HG03103 (cell line): ENCODE results near the gene UBE2K.
"Not testable (repeated sequence)": the region's sequence is repeated elsewhere in the genome, so short reads cannot be mapped to it uniquely, and the experiment has no call there.

Experiments
- ATAC-seq: cut with Tn5 transposase; IDR thresholded peaks from one replicate; pipeline ENCODE4 v1.9.1; 2021; ENCODE audit warnings: low read depth; ENCODE audit not compliant: unreplicated experiment

Gene UBE2K

DNA sequence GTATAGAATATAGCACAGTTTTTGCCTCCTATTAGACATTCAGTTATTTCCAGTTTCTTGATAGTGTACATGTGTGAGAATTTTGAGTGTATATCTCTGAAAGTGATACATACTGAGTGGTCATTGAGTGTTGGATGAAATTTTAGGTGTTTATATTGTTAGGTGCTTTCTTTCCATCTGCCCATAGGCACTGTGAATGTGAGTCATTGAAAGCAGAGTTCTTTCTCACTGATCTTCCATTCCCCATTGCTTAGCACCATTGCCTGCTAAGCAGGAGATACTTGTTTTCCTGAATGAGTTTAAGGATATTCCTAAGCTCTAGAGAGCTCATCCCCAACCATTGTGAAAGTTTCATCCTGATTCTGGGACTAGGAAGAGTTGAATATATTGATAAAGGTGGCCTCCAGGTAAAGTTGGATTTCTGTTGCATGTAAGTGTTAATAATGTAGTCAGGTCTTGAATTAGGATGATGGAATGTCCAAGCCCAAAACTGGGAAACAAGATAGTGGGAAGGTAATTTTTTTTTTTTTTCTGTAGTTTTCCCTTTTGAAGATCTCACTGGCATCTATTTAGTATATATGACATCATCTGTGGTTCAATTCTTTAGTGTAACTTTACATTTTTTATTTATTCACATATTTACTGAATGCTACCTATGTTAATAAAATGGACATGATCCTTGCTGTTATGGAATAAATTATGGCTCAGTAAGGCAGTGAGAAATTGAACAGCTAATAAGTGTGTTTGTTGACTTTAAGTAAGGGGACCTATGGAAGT lies 22.1 kb downstream of the UBE2K start:
- no peak for ATAC-seq

GRCh38 chr4:39721273-39721672 lies 23.3 kb downstream of the UBE2K start:
- not testable (repeated sequence) for ATAC-seq

- no peak for ATAC-seq
Observed at GRCh38 chr4:39721788-39722187, 23.9 kb downstream of the UBE2K start.

DNA sequence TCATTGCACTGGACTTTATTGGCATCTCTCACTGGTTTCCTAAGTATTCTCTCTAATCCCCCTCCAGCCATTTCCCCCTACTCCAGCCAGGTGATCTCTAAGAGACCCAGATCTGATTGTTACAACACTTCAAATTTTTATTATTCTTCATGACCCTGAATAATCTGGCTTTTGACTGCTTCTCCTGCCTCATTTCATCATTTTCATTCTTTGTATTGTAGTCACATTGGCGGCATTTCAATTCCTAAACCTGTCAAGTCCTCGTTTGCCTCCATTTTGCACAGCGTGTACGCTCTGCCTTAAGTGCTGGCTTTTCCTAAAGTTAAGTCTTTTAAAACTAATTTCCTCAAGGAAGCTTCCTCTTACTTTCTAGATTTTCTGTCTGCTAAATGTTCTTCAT lies 31.6 kb downstream of the UBE2K start:
- no peak for ATAC-seq

DNA sequence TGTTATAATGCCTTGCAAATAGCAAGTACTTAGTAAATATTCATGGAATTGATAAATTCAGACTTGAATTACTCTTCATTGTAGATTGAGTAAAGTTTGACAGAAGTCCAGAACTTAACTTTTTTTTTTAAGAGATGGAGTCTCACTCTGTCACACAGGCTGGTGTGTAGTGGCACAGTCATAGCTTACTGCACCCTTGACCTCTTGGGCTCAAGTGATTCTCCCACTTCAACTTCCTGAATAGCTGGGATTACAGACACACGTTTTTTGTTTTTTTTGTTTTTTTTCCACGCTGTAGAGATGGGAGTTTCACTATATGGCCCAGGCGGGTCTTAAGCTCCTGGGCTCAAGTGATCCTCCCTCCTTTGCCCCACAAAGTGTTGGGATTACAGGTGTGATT lies 32.1 kb downstream of the UBE2K start:
- ATAC-seq: no peak

GRCh38 chr4:39731908-39732307 lies 34.0 kb downstream of the UBE2K start:
- ATAC-seq: no peak

DNA sequence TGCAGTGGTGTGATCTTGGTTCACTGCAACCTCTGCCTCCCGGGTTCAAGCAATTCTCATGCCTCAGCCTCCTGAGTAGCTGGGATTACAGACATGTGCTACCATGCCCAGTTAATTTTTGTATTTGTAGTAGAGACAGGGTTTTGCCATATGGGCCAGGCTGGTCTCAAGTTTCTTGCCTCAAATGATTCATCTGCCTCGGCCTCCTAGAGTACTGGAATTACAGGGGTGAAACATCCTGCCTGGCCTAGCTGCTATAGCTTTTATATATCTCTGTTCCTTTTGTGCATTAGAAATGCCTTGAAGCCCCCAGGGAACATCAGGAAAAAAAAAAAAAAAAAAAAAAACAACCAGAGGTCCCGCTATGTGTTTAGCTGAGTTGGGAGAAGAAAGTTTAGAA lies 34.8 kb downstream of the UBE2K start:
- no peak for ATAC-seq

- ATAC-seq: not testable (repeated sequence)
Observed at GRCh38 chr4:39739591-39739990, 41.7 kb downstream of the UBE2K start.

GRCh38 chr4:39741401-39741800 lies 43.5 kb downstream of the UBE2K start:
- no peak for ATAC-seq

GRCh38 chr4:39745920-39746319 lies 48.0 kb downstream of the UBE2K start:
- ATAC-seq: no peak

GRCh38 chr4:39750216-39750615 lies 52.3 kb downstream of the UBE2K start:
- ATAC-seq: no peak

DNA sequence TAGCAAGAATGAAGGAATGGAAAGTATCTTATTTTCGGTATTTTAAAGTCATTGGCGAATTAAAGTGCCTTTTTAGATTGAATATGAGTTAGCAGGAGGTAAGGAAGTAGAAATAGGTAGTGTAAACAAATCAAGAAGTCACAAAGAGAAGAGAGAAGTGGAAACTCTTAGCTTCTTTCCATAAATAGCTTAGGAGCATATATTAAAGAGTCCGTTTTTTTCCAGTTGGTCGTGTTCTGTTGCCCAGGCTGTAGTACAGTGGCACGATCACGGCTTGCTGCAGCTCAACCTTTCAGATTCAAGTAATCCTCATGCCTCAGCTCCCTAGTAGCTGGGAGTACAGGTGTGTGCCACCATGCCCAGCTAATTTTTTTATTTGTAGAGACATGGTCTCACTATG lies 56.4 kb downstream of the UBE2K start:
- no peak for ATAC-seq

GRCh38 chr4:39756159-39756558 lies 58.2 kb downstream of the UBE2K start:
- ATAC-seq: no peak

- no peak for ATAC-seq
Observed at GRCh38 chr4:39758176-39758575, 60.2 kb downstream of the UBE2K start.

GRCh38 chr4:39759569-39759968 lies 61.6 kb downstream of the UBE2K start:
- no peak for ATAC-seq

GRCh38 chr4:39761005-39761667 lies 63.2 kb downstream of the UBE2K start:
- ATAC-seq: no peak

GRCh38 chr4:39763714-39764572 lies 66.0 kb downstream of the UBE2K start:
- peak; percentile 56 for ATAC-seq

- ATAC-seq: no peak
Observed at GRCh38 chr4:39770005-39770404, 72.1 kb downstream of the UBE2K start.

DNA sequence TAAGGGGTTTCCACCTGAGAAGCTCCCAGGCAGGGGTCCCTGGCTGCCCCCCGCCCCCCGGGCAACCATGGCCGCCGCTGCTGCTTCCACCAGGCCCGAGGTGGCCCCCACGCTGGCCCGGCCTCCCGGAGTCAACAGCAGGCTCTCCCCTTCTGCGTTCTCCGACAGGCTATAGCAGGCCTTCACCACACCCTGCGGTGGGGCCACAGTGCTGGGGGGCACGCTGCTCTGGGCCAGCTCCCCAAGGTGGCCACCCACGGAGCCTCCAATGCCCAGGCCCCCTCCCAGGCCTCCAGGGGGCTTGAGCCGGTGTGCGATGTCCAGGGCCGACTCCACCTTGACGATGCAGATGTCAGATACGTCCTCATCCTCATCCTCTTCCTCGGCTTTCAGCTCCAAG lies 72.5 kb downstream of the UBE2K start:
- ATAC-seq: no peak

GRCh38 chr4:39770969-39771724 lies 73.2 kb downstream of the UBE2K start:
- no peak for ATAC-seq

DNA sequence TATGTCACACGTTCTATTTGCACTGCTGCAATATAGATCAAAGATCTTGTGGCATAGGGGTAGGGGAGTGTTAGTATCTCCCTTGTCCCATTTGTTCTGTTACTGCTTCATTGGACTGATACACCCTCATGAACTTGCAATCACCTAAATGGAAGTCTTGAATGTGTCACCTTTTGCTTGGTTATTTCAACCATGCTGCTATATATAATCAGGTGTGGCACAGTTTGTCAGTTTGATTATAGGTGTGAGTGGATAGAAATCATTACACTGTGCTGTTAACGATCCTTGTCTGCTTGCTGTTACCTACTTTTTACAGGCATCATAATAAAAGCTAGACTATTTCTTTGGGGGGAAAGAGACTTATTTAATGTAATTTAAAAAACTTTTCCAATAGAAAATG lies 84.1 kb downstream of the UBE2K start:
- not testable (repeated sequence) for ATAC-seq
